NCI-H187 (cell line): ENCODE measurements around the gene ZNF646.

Experiments
- DNase-seq, 2 experiments: peaks; one replicate each; lab custom pipeline; 2025; lab: John Stamatoyannopoulos, UW

Gene ZNF646

DNA sequence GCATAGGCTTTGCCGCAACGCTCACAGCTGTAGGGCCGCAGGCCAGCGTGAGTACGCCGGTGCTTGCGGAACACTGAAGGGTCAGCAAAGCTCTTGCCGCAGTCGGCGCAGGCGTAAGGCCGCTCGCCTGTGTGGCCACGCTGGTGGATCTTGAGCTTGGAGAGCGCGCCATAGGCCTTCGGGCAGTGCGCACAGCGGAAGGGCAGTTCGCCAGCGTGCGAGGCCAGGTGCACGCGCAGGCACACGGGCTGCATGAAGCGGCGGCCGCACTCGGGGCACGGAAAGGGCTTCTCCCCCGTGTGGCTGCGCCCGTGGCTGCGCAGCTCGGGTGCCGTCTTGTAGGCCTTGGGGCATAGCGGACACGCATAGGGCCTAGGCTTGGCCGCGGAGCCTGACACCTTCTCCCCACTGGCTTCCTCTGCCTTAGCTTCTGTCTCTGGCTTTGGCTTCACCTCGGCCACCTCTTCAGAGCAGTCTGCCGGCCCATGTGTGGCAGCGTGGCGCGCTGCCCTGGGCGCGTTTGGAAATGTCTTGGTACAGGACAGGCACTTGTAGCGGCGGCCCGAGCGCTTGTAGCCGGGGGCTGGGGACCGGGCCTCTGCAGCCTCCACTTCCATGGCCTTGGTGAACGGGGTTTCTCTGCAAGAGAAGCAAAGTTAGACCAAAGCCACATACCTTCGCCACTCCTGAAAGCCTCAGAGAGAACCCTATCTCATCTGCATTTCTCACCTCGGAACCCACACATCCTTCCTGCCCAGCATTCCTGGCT lies 10.2 kb upstream of the ZNF646 start:
- DNase-seq, result no peak

DNA sequence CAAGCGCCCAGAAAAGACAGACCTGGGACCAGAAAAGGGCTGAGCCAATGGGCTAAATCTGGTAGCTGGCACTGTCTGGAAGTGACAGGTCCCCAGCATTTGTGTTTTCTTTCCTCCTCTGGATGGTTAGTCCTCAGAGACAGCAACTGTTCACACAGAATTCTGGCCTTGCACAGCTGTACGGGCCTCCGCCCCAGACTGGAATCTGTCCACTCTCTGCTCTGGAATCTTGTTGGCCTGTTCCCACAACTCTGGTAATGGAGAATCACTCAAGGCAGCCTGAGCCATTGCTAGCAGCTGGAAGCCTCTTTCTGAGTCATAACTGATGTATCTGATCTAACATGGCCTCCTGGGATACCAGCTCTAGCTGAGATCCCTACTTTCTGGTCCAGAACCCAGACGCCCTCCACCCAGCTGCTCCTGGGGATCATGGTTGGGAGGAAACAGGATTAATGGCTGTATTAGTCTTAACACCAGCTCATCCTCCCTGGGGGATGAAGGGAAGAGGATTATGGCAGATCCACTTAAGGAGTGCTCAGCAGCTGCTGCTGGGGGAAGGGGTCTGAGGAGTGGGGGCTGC lies 9.2 kb upstream of the ZNF646 start:
- DNase-seq, result no peak

DNA sequence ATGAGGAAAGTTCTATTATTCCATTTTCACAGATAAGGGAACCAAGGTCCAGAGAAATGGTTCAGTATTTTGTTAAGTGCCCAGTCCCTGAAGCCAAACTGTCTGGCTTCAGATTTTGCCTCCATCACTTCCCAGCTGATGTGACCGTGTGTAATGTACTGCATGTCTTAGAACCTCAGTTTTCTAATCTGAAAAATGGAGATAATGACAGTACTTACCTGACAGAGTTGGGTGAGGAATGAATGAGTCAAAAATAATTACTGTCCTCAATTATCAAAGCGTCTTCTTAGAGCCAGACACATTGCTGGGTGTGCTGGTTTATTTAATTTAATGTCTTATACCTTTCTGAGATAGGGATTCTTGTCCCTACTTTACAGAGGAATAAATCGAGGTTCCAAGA lies 6.9 kb upstream of the ZNF646 start:
- no peak for DNase-seq

DNA sequence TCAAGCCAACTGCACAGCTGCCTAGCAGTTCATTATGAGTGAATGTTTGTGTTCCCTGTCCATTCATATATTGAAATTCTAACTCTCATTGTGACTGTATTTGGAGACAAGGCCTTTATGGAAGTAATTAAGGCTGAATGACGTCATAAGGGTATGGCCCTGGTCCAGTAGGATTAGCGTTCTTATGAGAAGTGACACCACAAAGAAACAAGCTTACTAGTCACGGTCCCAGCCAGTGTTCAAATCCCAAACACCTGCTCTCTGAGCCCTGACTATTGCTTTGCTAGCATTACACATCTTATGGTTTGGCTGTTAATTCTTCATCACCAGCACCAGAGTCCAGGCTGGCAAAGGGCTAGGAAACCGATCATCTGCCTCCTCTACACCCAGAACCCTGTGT lies 2.4 kb upstream of the ZNF646 start:
- no peak for DNase-seq

DNA sequence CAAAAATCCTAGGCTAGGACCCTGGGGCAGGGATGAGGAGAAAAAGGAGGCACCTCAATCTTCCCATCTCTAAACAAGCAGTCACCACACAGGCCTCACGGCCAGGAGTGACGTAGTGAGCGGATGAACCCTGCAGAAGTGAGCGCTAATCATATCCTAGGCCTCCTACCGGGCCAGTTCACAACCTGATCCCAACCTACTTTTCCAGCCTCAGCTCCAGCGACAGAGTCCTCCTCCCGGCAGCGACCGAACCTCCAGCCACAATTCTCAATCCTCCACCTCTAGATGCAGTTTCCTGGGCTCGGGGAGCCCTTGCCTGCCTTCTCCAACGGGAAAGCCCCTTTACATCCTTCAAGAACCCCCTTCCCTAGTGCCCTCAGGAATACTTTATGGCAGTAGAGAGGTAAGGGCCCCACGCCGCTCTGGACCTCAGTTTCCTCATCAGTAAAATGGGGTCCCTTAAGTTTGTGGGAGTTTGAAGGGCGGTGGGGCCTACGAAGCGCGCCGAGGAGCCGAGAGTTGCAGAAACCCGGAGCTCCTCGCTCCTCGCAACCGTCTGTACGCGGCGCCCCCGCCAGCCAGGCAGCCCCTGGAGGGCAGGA lies 1.6 kb upstream of the ZNF646 start:
- DNase-seq, result no peak

DNA sequence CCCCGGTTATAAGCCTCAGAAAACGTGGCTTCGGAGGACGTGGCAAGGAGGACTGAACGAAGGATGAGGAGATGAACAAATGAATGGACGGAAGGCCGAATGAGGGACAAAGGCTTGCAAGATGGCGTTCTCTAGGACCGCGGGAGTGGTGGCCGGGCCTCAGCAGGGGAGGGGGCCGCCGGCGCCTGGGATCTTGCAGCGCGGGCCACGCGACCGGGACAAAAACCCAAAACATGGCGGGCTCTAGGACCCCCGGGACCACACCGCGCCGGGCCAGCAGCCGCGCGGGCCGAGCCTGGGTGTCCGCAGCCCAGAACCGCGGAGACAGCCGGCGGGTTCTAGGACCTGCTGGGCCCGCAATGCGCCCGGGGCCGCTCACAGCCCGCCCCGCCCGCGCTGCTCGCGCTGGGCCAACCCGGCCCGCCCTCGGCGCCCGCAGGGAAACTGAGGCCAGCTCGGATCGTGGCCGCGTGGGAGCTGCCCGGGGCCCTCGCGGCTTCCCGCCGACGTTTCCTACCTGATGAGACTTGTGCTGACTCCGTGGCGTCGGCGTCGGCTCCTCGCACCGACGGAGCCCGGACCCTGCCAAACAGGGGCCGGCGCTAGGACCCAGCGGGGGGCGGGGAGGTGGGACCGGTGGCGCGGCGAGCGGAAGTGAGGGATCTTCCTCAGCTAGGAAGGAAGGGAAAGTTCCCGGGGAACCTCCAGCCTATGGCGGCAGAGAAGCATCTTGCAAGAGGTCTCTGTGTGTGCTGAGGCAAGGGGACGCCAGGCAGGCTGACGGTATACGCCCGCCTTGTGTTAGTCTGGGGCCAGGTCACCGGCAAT lies 866 bp upstream of the ZNF646 start:
- DNase-seq, result peak; percentile 54 to 57

DNA sequence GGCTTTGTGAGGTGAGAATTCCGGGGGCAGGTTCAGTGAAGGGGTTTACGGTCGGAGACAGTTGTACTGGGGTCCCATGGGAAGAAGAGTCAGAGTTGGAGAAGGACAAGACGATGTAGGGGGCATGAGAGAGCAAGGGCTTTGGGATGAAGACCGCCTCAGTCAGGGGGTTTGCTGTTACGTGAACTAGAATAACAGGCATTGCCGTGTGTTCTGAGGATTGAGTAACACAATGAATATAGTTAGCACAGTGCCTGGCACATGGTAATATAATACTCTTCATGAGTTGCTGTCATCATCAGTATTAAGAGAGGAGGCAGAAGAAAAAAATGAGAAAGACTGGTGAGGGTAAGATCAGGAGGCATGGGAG lies 577 bp downstream of the ZNF646 start:
- DNase-seq, result no peak

DNA sequence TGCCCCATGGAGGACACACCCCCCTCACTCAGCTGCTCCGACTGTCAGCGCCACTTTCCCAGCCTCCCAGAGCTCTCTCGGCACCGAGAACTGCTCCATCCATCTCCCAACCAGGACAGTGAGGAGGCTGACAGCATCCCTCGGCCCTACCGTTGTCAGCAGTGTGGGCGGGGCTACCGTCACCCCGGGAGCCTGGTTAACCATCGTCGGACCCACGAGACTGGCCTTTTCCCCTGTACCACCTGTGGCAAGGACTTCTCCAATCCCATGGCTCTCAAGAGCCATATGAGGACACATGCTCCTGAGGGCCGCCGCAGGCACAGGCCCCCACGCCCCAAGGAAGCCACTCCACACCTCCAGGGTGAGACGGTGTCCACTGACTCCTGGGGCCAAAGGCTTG lies 2.1 kb downstream of the ZNF646 start:
- no peak for DNase-seq

DNA sequence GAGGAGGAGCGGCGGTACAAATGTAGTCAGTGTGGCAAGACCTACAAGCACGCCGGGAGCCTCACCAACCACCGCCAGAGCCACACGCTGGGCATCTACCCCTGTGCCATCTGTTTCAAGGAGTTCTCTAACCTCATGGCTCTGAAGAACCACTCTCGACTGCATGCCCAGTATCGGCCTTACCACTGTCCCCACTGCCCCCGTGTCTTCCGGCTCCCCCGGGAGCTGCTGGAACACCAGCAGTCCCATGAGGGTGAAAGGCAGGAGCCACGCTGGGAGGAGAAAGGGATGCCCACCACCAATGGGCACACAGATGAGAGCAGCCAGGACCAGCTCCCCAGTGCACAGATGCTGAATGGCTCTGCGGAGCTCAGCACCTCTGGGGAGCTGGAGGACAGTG lies 2.8 kb downstream of the ZNF646 start:
- no peak for DNase-seq

DNA sequence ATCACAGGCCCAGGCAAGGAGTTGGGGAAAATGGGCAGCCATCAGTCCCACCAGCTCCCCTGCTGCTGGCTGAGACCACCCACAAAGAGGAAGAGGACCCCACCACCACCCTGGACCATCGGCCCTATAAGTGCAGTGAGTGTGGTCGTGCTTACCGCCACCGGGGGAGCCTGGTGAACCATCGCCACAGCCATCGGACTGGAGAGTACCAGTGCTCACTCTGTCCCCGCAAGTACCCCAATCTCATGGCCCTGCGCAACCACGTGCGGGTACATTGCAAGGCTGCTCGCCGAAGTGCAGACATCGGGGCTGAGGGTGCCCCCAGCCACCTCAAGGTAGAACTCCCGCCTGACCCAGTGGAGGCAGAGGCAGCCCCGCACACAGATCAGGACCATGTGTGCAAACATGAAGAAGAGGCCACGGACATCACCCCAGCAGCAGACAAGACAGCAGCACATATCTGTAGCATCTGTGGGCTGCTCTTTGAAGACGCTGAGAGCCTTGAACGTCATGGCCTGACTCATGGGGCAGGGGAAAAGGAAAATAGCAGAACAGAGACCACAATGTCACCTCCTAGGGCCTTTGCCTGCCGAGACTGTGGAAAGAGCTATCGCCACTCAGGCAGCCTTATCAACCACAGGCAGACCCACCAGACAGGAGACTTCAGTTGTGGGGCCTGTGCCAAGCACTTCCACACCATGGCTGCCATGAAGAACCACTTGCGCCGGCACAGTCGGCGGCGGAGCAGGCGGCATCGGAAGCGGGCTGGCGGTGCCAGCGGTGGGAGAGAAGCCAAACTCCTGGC lies 3.6 kb downstream of the ZNF646 start:
- DNase-seq, result no peak

DNA sequence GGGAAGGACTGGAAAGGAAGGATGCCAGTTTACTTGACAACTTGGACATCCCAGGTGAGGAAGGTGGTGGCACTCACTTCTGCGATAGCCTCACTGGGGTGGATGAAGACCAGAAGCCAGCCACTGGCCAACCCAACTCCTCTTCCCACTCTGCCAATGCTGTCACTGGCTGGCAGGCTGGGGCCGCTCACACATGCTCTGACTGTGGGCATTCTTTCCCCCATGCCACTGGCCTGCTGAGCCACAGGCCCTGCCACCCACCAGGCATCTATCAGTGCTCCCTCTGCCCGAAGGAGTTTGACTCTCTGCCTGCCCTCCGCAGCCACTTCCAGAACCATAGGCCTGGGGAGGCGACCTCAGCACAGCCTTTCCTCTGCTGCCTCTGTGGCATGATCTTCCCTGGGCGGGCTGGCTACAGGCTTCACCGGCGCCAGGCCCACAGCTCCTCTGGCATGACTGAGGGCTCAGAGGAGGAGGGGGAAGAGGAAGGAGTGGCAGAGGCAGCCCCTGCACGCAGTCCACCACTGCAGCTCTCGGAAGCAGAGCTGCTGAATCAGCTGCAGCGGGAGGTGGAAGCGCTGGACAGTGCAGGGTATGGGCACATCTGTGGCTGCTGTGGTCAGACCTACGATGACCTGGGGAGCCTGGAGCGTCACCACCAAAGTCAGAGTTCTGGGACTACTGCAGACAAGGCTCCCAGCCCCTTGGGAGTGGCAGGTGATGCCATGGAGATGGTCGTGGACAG lies 4.5 kb downstream of the ZNF646 start:
- DNase-seq, result no peak

DNA sequence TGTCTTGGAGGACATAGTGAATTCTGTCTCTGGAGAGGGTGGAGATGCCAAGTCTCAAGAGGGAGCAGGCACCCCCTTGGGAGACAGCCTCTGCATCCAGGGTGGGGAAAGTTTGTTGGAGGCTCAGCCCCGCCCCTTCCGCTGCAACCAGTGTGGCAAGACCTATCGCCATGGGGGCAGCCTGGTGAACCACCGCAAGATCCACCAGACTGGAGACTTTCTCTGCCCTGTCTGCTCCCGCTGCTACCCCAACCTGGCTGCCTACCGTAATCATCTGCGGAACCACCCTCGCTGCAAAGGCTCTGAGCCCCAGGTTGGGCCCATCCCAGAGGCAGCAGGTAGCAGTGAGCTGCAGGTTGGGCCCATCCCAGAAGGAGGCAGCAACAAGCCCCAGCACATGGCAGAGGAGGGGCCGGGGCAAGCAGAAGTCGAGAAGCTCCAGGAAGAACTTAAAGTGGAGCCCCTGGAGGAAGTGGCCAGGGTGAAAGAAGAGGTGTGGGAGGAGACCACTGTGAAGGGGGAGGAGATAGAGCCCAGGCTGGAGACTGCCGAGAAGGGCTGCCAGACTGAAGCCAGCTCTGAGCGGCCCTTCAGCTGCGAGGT lies 5.2 kb downstream of the ZNF646 start:
- DNase-seq, result no peak

DNA sequence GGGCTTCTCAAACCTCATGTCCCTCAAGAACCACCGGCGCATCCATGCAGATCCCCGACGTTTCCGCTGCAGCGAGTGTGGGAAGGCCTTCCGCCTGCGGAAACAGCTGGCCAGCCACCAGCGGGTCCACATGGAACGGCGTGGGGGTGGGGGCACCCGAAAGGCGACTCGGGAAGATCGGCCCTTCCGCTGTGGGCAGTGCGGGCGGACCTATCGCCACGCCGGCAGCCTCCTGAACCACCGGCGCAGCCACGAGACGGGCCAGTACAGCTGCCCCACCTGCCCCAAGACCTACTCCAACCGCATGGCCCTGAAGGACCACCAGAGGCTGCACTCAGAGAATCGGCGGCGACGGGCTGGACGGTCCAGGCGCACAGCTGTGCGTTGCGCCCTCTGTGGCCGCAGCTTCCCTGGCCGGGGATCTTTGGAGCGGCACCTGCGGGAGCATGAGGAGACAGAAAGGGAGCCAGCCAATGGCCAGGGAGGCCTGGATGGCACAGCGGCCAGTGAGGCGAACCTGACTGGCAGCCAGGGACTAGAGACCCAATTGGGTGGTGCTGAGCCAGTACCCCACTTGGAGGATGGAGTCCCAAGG lies 5.9 kb downstream of the ZNF646 start:
- no peak for DNase-seq

DNA sequence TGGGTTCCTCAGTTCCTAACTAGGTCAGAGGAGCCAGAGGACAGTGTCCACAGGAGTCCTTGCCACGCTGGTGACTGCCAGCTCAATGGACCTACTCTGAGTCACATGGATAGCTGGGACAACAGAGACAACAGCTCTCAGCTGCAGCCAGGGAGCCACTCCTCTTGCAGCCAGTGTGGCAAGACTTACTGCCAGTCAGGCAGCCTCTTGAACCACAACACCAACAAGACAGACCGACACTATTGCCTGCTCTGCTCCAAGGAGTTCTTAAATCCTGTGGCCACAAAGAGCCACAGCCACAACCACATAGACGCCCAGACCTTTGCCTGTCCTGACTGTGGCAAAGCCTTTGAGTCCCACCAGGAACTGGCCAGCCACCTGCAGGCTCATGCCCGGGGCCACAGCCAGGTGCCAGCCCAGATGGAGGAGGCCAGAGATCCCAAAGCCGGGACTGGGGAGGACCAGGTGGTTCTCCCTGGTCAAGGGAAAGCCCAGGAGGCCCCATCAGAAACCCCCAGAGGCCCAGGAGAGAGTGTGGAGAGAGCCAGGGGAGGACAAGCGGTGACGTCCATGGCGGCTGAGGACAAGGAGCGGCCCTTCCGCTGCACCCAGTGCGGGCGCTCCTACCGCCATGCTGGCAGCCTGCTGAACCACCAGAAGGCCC lies 6.7 kb downstream of the ZNF646 start:
- no peak for DNase-seq

DNA sequence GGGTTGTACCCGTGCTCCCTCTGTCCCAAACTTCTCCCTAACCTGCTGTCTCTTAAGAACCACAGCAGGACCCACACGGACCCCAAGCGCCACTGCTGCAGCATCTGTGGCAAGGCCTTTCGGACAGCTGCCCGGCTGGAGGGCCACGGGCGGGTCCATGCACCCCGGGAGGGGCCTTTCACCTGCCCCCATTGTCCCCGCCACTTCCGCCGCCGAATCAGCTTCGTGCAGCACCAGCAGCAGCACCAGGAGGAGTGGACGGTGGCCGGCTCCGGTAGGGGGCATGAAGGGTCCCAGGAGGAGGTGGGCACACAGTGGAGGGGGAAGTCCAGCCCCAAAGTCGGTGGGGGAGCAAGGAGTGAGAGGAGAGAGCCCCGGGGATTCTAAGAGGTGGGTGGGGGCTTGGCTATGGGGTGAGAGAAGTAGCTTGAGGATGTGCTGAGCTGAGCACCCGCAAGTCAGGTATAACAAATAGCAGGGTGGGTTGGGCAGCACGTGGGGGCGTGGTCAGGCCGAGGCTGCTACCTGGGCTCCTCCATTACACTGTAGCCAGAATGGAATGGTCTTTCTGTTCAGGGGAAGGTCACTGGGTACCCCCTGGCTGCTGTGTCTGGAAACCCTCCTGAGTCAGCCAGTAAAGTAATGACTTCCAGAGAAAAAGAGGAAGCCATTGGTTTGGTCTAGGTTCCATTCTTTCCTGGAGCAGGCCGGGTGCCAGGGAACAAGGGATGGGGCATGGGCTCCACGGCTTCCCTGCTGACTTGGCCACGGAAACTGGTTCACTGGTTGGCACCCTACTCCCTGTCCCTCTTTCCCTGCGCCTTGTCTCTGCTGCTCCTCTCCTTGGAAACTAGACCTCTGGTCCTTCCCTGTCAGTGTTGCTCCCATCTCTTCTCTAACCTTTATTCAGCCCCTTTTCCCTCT lies 7.5 kb downstream of the ZNF646 start:
- DNase-seq, result no peak

DNA sequence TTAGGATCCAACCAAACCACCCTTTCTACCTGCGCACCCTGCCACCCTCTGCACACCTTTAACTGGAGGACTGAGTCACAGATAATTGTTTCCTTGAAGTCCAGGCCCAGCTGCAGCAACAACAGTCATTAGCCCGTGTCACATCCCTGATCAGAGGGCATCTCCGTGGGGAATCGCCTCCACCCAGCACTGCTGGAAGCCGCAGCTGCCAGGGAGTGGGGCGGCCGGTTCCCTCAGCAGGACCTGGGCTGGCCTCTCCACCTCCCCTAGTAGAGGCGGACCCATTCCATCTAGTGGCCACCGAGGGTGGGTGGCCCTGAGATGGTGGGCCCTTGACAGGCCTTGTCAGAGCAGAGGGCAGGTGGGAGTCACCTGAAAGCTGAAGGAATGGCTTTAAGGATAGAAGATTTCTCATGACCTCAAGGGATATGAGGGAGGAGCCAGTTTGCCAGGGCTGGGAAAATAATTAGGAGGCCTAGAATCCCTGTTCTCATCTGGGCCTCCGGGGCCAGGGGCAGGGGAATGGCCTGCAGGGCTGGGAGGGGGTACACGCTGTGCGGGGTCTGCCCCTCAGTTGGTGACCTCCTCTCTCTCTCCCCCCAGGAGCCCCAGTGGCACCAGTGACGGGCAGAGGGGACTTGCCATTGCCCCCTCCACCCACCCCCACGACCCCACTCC lies 8.3 kb downstream of the ZNF646 start:
- no peak for DNase-seq

DNA sequence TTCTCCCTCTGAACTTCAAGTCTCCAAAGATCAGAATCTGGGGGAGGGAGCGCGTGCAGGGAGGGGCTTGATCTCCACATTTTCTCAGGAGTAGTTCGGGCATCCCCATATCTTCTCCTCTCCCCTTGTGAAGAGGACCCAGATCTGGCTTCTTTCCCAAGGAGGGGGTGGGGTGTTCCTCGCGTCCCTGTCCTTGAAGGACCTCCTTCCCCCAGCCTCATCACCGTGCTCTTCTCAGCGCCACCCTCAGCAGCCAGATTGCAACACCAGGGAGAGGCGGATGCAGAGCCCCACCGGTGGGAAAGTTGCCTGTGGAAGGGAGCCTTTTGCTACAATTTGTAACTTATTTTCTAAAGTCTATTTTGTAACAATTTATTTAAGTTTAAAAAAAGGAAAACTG lies 8.9 kb downstream of the ZNF646 start:
- no peak for DNase-seq

DNA sequence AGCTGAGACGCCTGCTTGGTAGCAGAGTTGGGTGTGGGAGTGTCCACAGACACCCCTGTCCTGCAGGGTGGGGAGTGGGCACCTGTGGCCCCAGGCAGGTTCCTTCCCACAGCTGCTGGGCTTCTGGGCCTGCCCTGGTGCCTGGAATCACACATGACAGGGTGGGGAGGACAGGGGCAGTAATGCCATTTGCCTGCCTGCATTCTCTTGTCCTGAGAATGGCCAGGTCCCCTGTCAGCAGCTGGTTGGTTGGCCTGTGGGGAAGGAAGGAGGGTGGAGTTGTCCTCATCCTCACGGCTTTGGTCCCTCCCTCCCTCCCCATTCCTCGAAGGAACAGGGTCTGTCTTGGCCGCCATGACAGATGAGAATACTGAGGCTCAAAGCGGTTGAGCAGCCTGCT lies 9.3 kb downstream of the ZNF646 start:
- no peak for DNase-seq
